Islet of Langerhans (tissue), 1 donor: ENCODE results near the gene CTXN1.

Experiments
- FAIRE-seq: peaks from one replicate; lab custom pipeline; 2011; peaks lifted over from hg19 to GRCh38; lab: Jason Lieb, UNC

Gene CTXN1

GRCh38 chr19:7912697-7913564 lies 13.0 kb downstream of the CTXN1 start:
- no peak for FAIRE-seq

- FAIRE-seq = no peak
These were observed 13.7 kb downstream of the CTXN1 start for GRCh38 chr19:7912144-7912696.

GRCh38 chr19:7911508-7912143 lies 14.3 kb downstream of the CTXN1 start:
- no peak for FAIRE-seq

GRCh38 chr19:7910321-7911161 lies 15.4 kb downstream of the CTXN1 start:
- no peak for FAIRE-seq

GRCh38 chr19:7909471-7910067 lies 16.4 kb downstream of the CTXN1 start:
- FAIRE-seq = no peak

GRCh38 chr19:7908742-7909461 lies 17.0 kb downstream of the CTXN1 start:
- FAIRE-seq = no peak

- no peak for FAIRE-seq
These were observed 17.7 kb downstream of the CTXN1 start for GRCh38 chr19:7908078-7908699.

- no peak for FAIRE-seq
These were observed 18.4 kb downstream of the CTXN1 start for GRCh38 chr19:7907544-7907943.

GRCh38 chr19:7907122-7907521 lies 18.8 kb downstream of the CTXN1 start:
- FAIRE-seq = no peak

GRCh38 chr19:7905859-7906258 lies 20.1 kb downstream of the CTXN1 start:
- FAIRE-seq = no peak

GRCh38 chr19:7905268-7905667 lies 20.7 kb downstream of the CTXN1 start:
- no peak for FAIRE-seq

GRCh38 chr19:7904074-7905020 lies 21.6 kb downstream of the CTXN1 start:
- FAIRE-seq = no peak

GRCh38 chr19:7903244-7904073 lies 22.5 kb downstream of the CTXN1 start, which contains the start of gene MAP2K7:
TSS of gene MAP2K7 (plus strand) at chr19:7903877. CDS start at chr19:7903945, 68 bp downstream.
- FAIRE-seq = peak; percentile 86

GRCh38 chr19:7902796-7903243 lies 23.1 kb downstream of the CTXN1 start:
- no peak for FAIRE-seq

- FAIRE-seq = no peak
These were observed 24.6 kb downstream of the CTXN1 start for GRCh38 chr19:7901337-7901736.

- no peak for FAIRE-seq
These were observed 25.0 kb downstream of the CTXN1 start for GRCh38 chr19:7900931-7901330.

GRCh38 chr19:7900401-7900870 lies 25.5 kb downstream of the CTXN1 start:
- no peak for FAIRE-seq

GRCh38 chr19:7899751-7900378 lies 26.1 kb downstream of the CTXN1 start:
- FAIRE-seq = no peak
